Fibroblast of lung (primary cell): Measurements from ENCODE around the gene ETF1. TPM values are rescaled to one million over a fixed set of nuclear protein-coding genes. Genes with fewer than 3 reads are reported as not detected.

Source experiments
- DNase-seq, 2 donors: peaks; one replicate each; pipeline versions ENCODE4 v3.0.0 to v3.0.0-alpha.2; 2010; ENCODE audit warnings: low read depth in 2 of 2
- H2AFZ ChIP-seq: 2 replicates; pipeline ENCODE4 v1.5.1; 2012; ENCODE audit warnings: low read length, control low read depth, inconsistent platforms
- H3K27ac ChIP-seq: 2 replicates; pipeline ENCODE4 v1.5.1; 2011; ENCODE audit warnings: low read length, control low read depth; ENCODE audit not compliant: insufficient read depth
- H3K27me3 ChIP-seq: 2 replicates; pipeline ENCODE4 v1.5.1; 2011; ENCODE audit warnings: mild to moderate bottlenecking, low read length; ENCODE audit not compliant: control insufficient read depth, insufficient read depth
- H3K36me3 ChIP-seq: 2 replicates; pipeline ENCODE4 v1.5.1; 2011; ENCODE audit warnings: low read length; ENCODE audit not compliant: control insufficient read depth, insufficient read depth
- H3K4me1 ChIP-seq: 2 replicates; pipeline ENCODE4 v1.5.1; 2011; ENCODE audit warnings: low read length; ENCODE audit not compliant: control insufficient read depth, insufficient read depth; ENCODE audit errors: extremely low read depth
- H3K4me2 ChIP-seq: 2 replicates; pipeline ENCODE4 v1.5.1; 2011; ENCODE audit warnings: low read length, control low read depth; ENCODE audit not compliant: insufficient read depth; ENCODE audit errors: extremely low read depth
- H3K4me3 ChIP-seq, 4 experiments: fragments of 200-600 bp in 1 of 4; sonication (generic) in 1 of 4; replicated peaks in 1 of 4; 2 replicates each; pipeline ENCODE4 v1.5.1; 2011 to 2016; ENCODE audit warnings: low read length in 4 of 4, low read depth in 3 of 4, mild to moderate bottlenecking in 3 of 4, control low read depth in 2 of 4, inconsistent platforms in 1 of 4, mixed read lengths in 1 of 4; ENCODE audit not compliant: insufficient read depth in 1 of 4; ENCODE audit errors: control extremely low read depth in 1 of 4
- H3K79me2 ChIP-seq: 2 replicates; pipeline ENCODE4 v1.5.1; 2012; ENCODE audit warnings: mild to moderate bottlenecking, low read length, inconsistent platforms; ENCODE audit not compliant: control insufficient read depth, insufficient read depth
- H3K9ac ChIP-seq: 2 replicates; pipeline ENCODE4 v1.5.1; 2011; ENCODE audit warnings: mild to moderate bottlenecking, low read length, control low read depth; ENCODE audit not compliant: insufficient read depth
- H3K9me3 ChIP-seq: 2 replicates; pipeline ENCODE4 v1.5.1; 2012; ENCODE audit warnings: low read depth, low read length; ENCODE audit not compliant: control insufficient read depth, insufficient read depth
- H4K20me1 ChIP-seq: 2 replicates; pipeline ENCODE4 v1.5.1; 2011; ENCODE audit warnings: low read length; ENCODE audit not compliant: control insufficient read depth, insufficient read depth; ENCODE audit errors: extremely low read depth
- EZH2 ChIP-seq: IDR thresholded peaks from 2 replicates; pipeline ENCODE4 v1.5.1; 2012; ENCODE audit warnings: low read length, control low read depth, mild to moderate bottlenecking; ENCODE audit errors: missing control alignments
- polyA plus RNA-seq, 2 donors: library from polyadenylated mRNA; depleted of rRNA in 1 of 2; stranded (reverse) in 1 of 2; unstranded in 1 of 2; fragments of >200 nt; gene quantifications; 2 replicates each; pipeline ENCODE4 v1.2.1, GENCODE V29; 2011 to 2012; ENCODE audit warnings: missing spikeins in 1 of 2
- total RNA-seq: library from RNA; depleted of rRNA; stranded (reverse); fragments of >200 nt; gene quantifications from 2 replicates; pipeline ENCODE4 v1.2.1, GENCODE V29; 2014
- TF ChIP-seq, protein P1 (sequence below), 2 donors: IDR thresholded peaks in 1 of 2; conservative IDR thresholded peaks in 1 of 2; 1 replicate in 1 of 2; 2 replicates in 1 of 2; pipeline ENCODE4 v1.5.1; 2011 to 2012; ENCODE audit warnings: low read length in 2 of 2, control low read depth in 1 of 2, inconsistent platforms in 1 of 2, low read depth in 1 of 2, mild to moderate bottlenecking in 1 of 2

Gene ETF1
- total and polyA plus RNA-seq, 2 donors (not counting 1 experiment from before 2014, with no cell fraction given): 94.0 to 118 TPM

DNA sequence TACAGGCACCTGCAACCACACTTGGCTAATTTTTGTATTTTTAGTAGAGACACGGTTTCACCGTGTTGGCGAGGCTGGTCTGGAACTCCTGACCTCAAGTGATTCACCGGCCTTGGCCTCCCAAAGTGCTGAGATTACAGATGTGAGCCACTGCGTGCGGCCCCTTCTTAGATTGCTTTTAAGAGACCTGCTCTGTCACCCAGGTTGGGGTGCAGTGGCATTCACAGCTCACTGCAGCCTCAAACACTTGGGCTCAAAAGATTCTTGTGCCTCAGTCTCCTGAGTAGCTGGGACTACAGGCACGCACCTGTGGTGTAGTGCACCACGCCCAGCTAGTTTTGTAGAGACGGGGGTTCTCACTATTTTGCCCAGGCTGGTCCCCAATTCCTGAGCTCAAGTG, 21.2 kb upstream of the ETF1 start:
- Histone ChIP-seq H3K4me2 (no peak overlapping the region), H3K27me3 (no peaks in the 10 kb centered on the region), H4K20me1 (no peaks in the 10 kb centered on the region), H3K79me2 (peaks cover 40% of the 10 kb centered on the region), H3K4me3 (no peak overlapping the region), H3K9me3 (no peaks in the 10 kb centered on the region), H3K27ac (no peak overlapping the region), H3K9ac (no peak overlapping the region), H3K4me1 (no peaks in the 10 kb centered on the region), H3K36me3 (peaks cover 29% of the 10 kb centered on the region), H2AFZ (no peak overlapping the region)
- no peak for DNase-seq
- no peak for TF ChIP-seq EZH2
- TF ChIP-seq, protein P1, sequence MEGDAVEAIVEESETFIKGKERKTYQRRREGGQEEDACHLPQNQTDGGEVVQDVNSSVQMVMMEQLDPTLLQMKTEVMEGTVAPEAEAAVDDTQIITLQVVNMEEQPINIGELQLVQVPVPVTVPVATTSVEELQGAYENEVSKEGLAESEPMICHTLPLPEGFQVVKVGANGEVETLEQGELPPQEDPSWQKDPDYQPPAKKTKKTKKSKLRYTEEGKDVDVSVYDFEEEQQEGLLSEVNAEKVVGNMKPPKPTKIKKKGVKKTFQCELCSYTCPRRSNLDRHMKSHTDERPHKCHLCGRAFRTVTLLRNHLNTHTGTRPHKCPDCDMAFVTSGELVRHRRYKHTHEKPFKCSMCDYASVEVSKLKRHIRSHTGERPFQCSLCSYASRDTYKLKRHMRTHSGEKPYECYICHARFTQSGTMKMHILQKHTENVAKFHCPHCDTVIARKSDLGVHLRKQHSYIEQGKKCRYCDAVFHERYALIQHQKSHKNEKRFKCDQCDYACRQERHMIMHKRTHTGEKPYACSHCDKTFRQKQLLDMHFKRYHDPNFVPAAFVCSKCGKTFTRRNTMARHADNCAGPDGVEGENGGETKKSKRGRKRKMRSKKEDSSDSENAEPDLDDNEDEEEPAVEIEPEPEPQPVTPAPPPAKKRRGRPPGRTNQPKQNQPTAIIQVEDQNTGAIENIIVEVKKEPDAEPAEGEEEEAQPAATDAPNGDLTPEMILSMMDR (conservative IDR thresholded peaks at IDR 0.05 in 1 of 2, IDR thresholded peaks at IDR 0.05 in 1 of 2; ENCODE audit: low read depth in 1 of 2, low read length in 2 of 2): no peak

GRCh38 chr5:138563340-138564118, 20.5 kb upstream of the ETF1 start:
- Histone ChIP-seq H3K9me3 (no peaks in the 10 kb centered on the region), H3K27me3 (no peaks in the 10 kb centered on the region), H3K27ac (no peak overlapping the region), H4K20me1 (no peaks in the 10 kb centered on the region), H3K4me2 (no peak overlapping the region), H3K9ac (no peak overlapping the region), H2AFZ (no peak overlapping the region), H3K4me1 (no peaks in the 10 kb centered on the region), H3K79me2 (peaks cover 40% of the 10 kb centered on the region), H3K4me3 (no peak overlapping the region), H3K36me3 (peaks cover 31% of the 10 kb centered on the region)
- TF ChIP-seq EZH2: no peak
- TF ChIP-seq, protein P1 (conservative IDR thresholded peaks at IDR 0.05 in 1 of 2, IDR thresholded peaks at IDR 0.05 in 1 of 2; ENCODE audit: low read depth in 1 of 2, low read length in 2 of 2): no peak
- DNase-seq: no peak

DNA sequence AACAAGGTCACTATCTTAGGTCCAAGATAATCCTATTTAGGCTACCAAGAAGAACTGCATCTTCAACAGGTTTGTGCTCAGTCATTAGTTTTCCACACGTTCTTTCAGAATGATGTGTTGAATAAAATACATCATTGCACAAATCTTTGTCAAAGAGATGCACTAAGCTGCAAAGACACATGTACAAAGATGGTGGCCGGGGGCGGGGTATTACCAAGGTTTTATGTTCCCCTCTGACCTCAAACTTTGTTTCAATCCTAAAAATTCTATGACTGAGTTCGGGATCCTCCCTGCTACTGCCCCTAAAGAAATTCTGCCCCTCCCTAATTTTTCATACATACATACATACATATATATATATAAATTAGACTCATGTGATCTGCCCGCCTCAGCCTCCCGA, 17.9 kb upstream of the ETF1 start:
- Histone ChIP-seq H3K27me3 (no peaks in the 10 kb centered on the region), H3K4me1 (no peaks in the 10 kb centered on the region), H3K4me3 (no peak overlapping the region), H3K4me2 (no peak overlapping the region), H2AFZ (no peak overlapping the region), H3K36me3 (peaks cover 29% of the 10 kb centered on the region), H3K9me3 (no peaks in the 10 kb centered on the region), H3K79me2 (peaks cover 31% of the 10 kb centered on the region), H3K9ac (no peak overlapping the region), H4K20me1 (no peaks in the 10 kb centered on the region), H3K27ac (no peak overlapping the region)
- TF ChIP-seq EZH2: no peak
- TF ChIP-seq, protein P1 (conservative IDR thresholded peaks at IDR 0.05 in 1 of 2, IDR thresholded peaks at IDR 0.05 in 1 of 2; ENCODE audit: low read depth in 1 of 2, low read length in 2 of 2): no peak
- no peak for DNase-seq
